Fibroblast of skin of scalp (primary cell): Measurements from ENCODE around the gene HCN4. TPM values are rescaled to one million over a fixed set of nuclear protein-coding genes. Genes with fewer than 3 reads are reported as not detected.
A peak's percentile ranks its signal among the peaks of the same experiment; 100 is the strongest.
"Not testable (repeated sequence)": the region's sequence is repeated elsewhere in the genome, so short reads cannot be mapped to it uniquely, and the experiment has no call there.

Source experiments
- DNase-seq: peaks from one replicate; pipeline ENCODE4 v3.0.0-alpha.2; 2013
- polyA plus RNA-seq, 2 experiments: library from polyadenylated mRNA; unstranded; fragments of 120-200 nt; gene quantifications; one replicate each; pipeline ENCODE4 v1.2.1, GENCODE V29; 2013; ENCODE audit not compliant: insufficient read length in 2 of 2

Gene HCN4
- polyA plus RNA-seq (2013, experiment 1 of 2; ENCODE audit: insufficient read length), result not detected
- polyA plus RNA-seq (2013, experiment 2 of 2; ENCODE audit: insufficient read length), result not detected

GRCh38 chr15:73368301-73369136 lies at the start of gene HCN4:
Gene HCN4 (minus strand): TSS chr15:73368958. CDS start chr15:73368270, 688 bp downstream.
- no peak for DNase-seq

- DNase-seq, result no peak
Observed at GRCh38 chr15:73414876-73415275, 46.1 kb upstream of the HCN4 start.

- DNase-seq, result no peak
Observed at GRCh38 chr15:73403171-73403570, 34.4 kb upstream of the HCN4 start.

GRCh38 chr15:73400222-73400621 lies 31.5 kb upstream of the HCN4 start:
- not testable (repeated sequence) for DNase-seq

GRCh38 chr15:73398861-73399260 lies 30.1 kb upstream of the HCN4 start:
- DNase-seq, result no peak

- no peak for DNase-seq
Observed at GRCh38 chr15:73397461-73397860, 28.7 kb upstream of the HCN4 start.

- no peak for DNase-seq
Observed at GRCh38 chr15:73395671-73396070, 26.9 kb upstream of the HCN4 start.

GRCh38 chr15:73394782-73395181 lies 26.0 kb upstream of the HCN4 start:
- DNase-seq, result no peak

- DNase-seq, result no peak
Observed at GRCh38 chr15:73393336-73393735, 24.6 kb upstream of the HCN4 start.

- DNase-seq, result no peak
Observed at GRCh38 chr15:73392025-73392424, 23.3 kb upstream of the HCN4 start.

- DNase-seq, result no peak
Observed at GRCh38 chr15:73391128-73391872, 22.5 kb upstream of the HCN4 start.

- DNase-seq, result no peak
Observed at GRCh38 chr15:73389971-73390544, 21.3 kb upstream of the HCN4 start.

- no peak for DNase-seq
Observed at GRCh38 chr15:73389539-73389938, 20.8 kb upstream of the HCN4 start.

GRCh38 chr15:73388256-73388781 lies 19.6 kb upstream of the HCN4 start:
- peak; percentile 46 for DNase-seq

- DNase-seq, result no peak
Observed at GRCh38 chr15:73387507-73388255, 18.9 kb upstream of the HCN4 start.

- no peak for DNase-seq
Observed at GRCh38 chr15:73386886-73387506, 18.2 kb upstream of the HCN4 start.

- DNase-seq, result no peak
Observed at GRCh38 chr15:73386238-73386637, 17.5 kb upstream of the HCN4 start.

- no peak for DNase-seq
Observed at GRCh38 chr15:73385205-73385604, 16.4 kb upstream of the HCN4 start.

GRCh38 chr15:73383310-73384189 lies 14.8 kb upstream of the HCN4 start:
- DNase-seq, result no peak

GRCh38 chr15:73382115-73382514 lies 13.4 kb upstream of the HCN4 start:
- no peak for DNase-seq

GRCh38 chr15:73380661-73381060 lies 11.9 kb upstream of the HCN4 start:
- DNase-seq, result no peak
